Mucosa of descending colon (tissue), 3 donors: ENCODE results near the gene CYSTM1. TPM values are rescaled to one million over a fixed set of nuclear protein-coding genes. Genes with fewer than 3 reads are reported as not detected.

Source experiments
- ATAC-seq: fragments of 200-7000 bp; cut with Tn5 transposase; one replicate; pipeline ENCODE4 v1.9.1; 2020; ENCODE audit warnings: mild to moderate bottlenecking, moderate library complexity
- DNase-seq, 3 donors: peaks; one replicate each; pipeline ENCODE4 v3.0.0-alpha.2; 2020
- H3K36me3 ChIP-seq: fragments of 200-600 bp; one replicate; pipeline ENCODE4 v1.8.0; 2021; ENCODE audit warnings: low read depth, mild to moderate bottlenecking
- H3K4me1 ChIP-seq: fragments of 200-600 bp; one replicate; pipeline ENCODE4 v1.8.0; 2021; ENCODE audit warnings: low read depth, mild to moderate bottlenecking
- H3K4me3 ChIP-seq: fragments of 200-600 bp; one replicate; pipeline ENCODE4 v1.8.0; 2021; ENCODE audit warnings: mild to moderate bottlenecking
- H3K9me3 ChIP-seq: fragments of 200-600 bp; one replicate; pipeline ENCODE4 v1.8.0; 2021; ENCODE audit warnings: mild to moderate bottlenecking
- intact Hi-C, 2 donors: fragments of 100-400 bp; cut with DNase I in 1 of 2; cut with micrococcal nuclease in 1 of 2; formaldehyde crosslinking; loops; one replicate each; pipeline versions ENCODE4 v1.11.0 to v1.11.1; 2022; cut with DNase I, micrococcal nuclease
- total RNA-seq, 3 donors: library from RNA; stranded (reverse); fragmentation: NEBNext Ultra II Directional in 2 of 3; extraction: Animal tissue kit (Norgen Biotek cat#: 25700) in 2 of 3; gene quantifications; one replicate each; pipeline versions ENCODE4 v1.2.1 to v1.2.4, GENCODE V29; 2021 to 2023
- TF ChIP-seq, protein P1 (sequence below): fragments of 200-600 bp; IDR thresholded peaks from one replicate; pipeline ENCODE4 v1.8.0; 2022; ENCODE audit warnings: antibody characterized with exemption, mild to moderate bottlenecking
- donor health status: DM: no; HTN: no; CAD: no; lungs with moderate emphysema.
- donor health status: DM: no; HTN: no; CAD: no.
- donor health status: DM: no; HTN: yes; CAD: no.

Gene CYSTM1
- total RNA-seq, 3 donors from 2014 or later = 76.3 to 175 (median 136) TPM

DNA sequence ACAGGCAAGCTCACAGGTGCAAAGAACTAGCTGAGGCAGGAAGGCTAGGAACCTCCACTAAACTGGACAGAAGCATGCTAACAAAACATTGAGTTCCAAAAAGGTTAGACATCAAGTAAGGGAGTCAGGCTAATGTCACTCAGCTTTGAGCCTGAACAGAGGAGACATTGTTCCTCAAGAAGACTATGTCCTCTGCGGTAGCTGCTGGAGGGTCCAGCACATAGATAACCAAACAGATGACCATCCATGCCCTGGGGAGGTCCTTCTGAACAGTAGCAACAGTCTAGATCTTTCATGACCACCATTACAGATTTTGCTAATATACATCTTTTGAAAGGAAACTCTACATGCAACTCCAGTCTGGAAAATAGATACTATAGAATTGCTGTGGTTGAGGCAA, 57.7 kb downstream of the CYSTM1 start:
- no peaks in the 10 kb centered on the region for H3K9me3 ChIP-seq
- intact Hi-C loops = loop anchor here in 1 of 2 donors (10.0 kb wide), 1 partner anchor 48 kb away; no protein-coding TSS in a partner anchor
- no peak for ATAC-seq
- H3K4me3 ChIP-seq = no peak overlapping the region
- TF ChIP-seq, protein P1, sequence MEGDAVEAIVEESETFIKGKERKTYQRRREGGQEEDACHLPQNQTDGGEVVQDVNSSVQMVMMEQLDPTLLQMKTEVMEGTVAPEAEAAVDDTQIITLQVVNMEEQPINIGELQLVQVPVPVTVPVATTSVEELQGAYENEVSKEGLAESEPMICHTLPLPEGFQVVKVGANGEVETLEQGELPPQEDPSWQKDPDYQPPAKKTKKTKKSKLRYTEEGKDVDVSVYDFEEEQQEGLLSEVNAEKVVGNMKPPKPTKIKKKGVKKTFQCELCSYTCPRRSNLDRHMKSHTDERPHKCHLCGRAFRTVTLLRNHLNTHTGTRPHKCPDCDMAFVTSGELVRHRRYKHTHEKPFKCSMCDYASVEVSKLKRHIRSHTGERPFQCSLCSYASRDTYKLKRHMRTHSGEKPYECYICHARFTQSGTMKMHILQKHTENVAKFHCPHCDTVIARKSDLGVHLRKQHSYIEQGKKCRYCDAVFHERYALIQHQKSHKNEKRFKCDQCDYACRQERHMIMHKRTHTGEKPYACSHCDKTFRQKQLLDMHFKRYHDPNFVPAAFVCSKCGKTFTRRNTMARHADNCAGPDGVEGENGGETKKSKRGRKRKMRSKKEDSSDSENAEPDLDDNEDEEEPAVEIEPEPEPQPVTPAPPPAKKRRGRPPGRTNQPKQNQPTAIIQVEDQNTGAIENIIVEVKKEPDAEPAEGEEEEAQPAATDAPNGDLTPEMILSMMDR = no peak
- peaks cover 9% of the 10 kb centered on the region for H3K4me1 ChIP-seq
- no peaks in the 10 kb centered on the region for H3K36me3 ChIP-seq
- no peak for DNase-seq

DNA sequence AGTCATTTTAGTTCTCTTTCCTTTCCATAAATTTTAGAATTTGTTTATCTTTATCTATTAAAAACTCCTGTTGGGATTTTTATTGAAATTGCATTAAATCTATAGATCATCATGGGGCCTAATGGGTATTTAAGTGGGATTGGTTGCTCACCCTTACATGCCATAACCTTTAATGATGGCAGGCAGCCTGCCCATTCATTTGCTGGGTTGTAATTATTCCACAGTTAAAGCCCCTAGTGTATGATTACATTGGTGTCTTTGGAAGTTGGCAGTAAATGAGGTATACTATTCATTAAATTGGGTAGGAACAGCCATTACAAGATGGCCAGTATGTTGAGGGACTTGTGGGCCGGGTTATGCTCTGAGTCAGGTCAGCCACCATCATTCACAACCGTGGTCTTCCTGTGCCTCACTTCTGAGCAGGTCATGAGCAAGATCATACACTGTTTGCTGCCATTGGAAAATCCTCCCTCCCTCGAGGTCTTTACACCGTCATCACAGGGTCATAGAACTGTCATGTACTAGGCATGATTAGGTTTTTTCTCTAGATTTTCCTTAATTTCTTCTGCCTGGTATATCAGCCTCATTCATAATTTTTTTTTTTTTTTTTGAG, 59.5 kb downstream of the CYSTM1 start:
- intact Hi-C loops = loop anchor here in 1 of 2 donors (10.0 kb wide), 1 partner anchor 50 kb away; no protein-coding TSS in a partner anchor
- TF ChIP-seq, protein P1 = no peak
- H3K36me3 ChIP-seq = no peaks in the 10 kb centered on the region
- peaks cover 6% of the 10 kb centered on the region for H3K4me1 ChIP-seq
- DNase-seq (no peak), ATAC-seq (no peak)
- no peak overlapping the region for H3K4me3 ChIP-seq
- H3K9me3 ChIP-seq = no peaks in the 10 kb centered on the region

DNA sequence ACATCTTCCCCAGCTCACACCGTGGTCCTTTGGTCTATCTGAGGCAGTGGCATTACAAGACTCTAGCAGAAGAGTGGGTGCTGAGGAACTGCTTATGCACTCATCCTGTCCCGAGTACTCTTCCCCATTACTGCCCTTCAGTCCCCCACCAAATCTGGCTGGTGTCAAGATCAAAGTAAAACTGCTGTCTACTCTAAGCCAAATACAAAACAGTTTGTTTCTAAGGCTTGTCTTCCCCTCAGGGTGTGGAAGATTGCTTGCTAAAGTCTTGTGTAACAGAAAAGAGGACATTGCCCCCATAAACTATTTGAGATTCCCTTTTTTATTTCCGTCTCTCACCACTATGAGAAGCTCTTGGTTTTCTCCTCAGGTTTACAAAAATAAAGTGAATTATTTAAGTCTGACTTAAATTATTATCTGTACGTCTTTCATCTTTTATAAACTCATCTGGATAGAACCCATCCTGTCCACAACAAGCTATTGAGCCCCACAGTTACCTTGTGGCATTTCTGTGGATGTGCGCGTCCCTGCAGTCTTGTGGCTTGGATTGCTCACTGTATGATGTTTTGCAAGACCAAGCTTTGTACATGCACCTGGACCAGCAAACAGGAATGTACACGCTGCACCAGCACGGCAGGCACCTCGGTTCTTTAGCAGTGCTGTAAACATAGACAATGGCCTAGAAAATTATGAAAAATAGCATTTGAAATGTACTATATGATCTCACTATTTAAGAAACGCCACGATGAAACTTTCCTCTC, 61.0 kb downstream of the CYSTM1 start:
- no peaks in the 10 kb centered on the region for H3K9me3 ChIP-seq
- no peaks in the 10 kb centered on the region for H3K36me3 ChIP-seq
- peaks cover 17% of the 10 kb centered on the region for H3K4me1 ChIP-seq
- intact Hi-C loops = loop anchor here in 1 of 2 donors (10.0 kb wide), 1 partner anchor 51 kb away; no protein-coding TSS in a partner anchor
- H3K4me3 ChIP-seq = no peak overlapping the region
- ATAC-seq = peak; percentile 47
- no peak for DNase-seq
- TF ChIP-seq, protein P1 = no peak

DNA sequence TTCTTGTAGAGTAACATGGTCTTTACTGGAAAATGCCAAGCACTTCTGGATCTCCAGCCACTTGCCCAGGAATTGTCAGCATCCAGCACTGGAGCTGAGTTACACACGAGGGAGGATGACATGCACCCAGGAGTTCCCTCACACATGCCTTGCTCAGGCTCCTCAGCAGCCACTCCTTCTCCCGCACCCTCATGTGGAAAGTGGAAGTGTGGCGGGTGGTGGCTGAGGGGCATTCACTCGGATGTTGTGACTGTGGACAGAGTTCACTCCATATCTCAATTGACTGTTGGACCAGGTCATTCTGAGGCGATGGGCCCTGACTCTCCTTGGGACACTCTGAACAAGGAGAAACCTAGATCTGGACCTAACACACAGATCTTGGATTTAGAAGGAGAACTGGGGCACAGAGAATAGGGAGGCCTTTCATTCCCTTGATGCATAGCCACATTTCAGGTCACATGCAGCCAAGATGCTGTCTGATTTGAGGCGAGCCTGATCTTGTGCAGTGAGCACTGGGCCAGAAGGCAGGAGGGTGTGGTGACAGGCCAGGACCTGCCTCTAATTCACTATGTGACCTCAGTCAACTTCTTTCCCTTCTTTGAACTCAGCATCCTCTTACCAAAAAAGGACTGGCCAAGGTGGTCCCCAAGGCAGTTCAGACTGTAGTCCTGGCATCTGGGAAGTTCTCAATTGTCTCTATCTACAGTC, 62.1 kb downstream of the CYSTM1 start:
- Histone ChIP-seq H3K4me1 (peaks cover 28% of the 10 kb centered on the region), H3K4me3 (no peak overlapping the region), H3K9me3 (no peaks in the 10 kb centered on the region), H3K36me3 (no peaks in the 10 kb centered on the region)
- DNase-seq = no peak
- intact Hi-C loops = loop anchor here in 1 of 2 donors (10.0 kb wide), 1 partner anchor 52 kb away; no protein-coding TSS in a partner anchor
- TF ChIP-seq, protein P1 = no peak
- ATAC-seq = no peak

DNA sequence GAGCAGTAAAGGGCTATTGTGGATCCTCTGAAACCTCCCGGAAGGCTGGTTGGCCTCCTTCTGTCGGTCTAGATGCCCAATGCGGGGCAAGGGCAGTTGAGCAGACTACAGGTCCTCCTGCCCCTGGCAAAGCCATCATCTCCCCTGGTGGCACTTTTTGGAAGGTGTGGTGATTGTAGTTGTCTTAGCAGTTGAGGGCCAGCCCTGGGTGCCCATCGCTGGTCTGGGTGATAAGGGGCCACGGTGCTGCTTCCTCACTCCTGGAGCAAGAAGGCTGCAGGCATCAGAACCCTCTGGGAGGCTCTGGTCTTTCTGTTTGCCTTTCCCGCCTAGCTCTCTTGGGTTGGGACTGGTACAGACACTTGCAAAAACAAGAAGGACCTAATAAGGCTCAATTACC, 63.8 kb downstream of the CYSTM1 start:
- no peaks in the 10 kb centered on the region for H3K36me3 ChIP-seq
- no peaks in the 10 kb centered on the region for H3K9me3 ChIP-seq
- no peak overlapping the region for H3K4me3 ChIP-seq
- DNase-seq (no peak), ATAC-seq (no peak)
- peaks cover 31% of the 10 kb centered on the region for H3K4me1 ChIP-seq
- TF ChIP-seq, protein P1 = no peak
- intact Hi-C loops = loop anchor here in 1 of 2 donors (10.0 kb wide), 1 partner anchor 54 kb away; no protein-coding TSS in a partner anchor
